GM23248 (cell line): ENCODE measurements around the gene SLC25A20. TPM values are rescaled to one million over a fixed set of nuclear protein-coding genes. Genes with fewer than 3 reads are reported as not detected.

Source experiments
- DNase-seq: peaks from one replicate; pipeline ENCODE4 v3.0.0-alpha.2; 2015
- H2AFZ ChIP-seq: fragments of 200-600 bp; sonication (generic); 2 replicates; pipeline ENCODE4 v1.6.1; 2016; ENCODE audit warnings: antibody characterized with exemption
- H3F3A ChIP-seq: fragments of 200-600 bp; sonication (generic); 2 replicates; pipeline ENCODE4 v1.6.1; 2016; ENCODE audit warnings: mild to moderate bottlenecking, antibody characterized with exemption, mixed run types; ENCODE audit not compliant: insufficient read depth
- H3K27ac ChIP-seq: fragments of 200-600 bp; sonication (generic); 2 replicates; pipeline ENCODE4 v1.5.1; 2016; ENCODE audit warnings: mild to moderate bottlenecking
- H3K27me3 ChIP-seq: fragments of 200-600 bp; sonication (generic); replicated peaks from 2 replicates; pipeline ENCODE4 v1.6.1; 2016; ENCODE audit warnings: mild to moderate bottlenecking; ENCODE audit not compliant: insufficient read depth
- H3K36me3 ChIP-seq: fragments of 200-600 bp; sonication (generic); 2 replicates; pipeline ENCODE4 v1.6.1; 2016; ENCODE audit warnings: low read depth, mild to moderate bottlenecking
- H3K4me1 ChIP-seq: fragments of 200-600 bp; sonication (generic); 2 replicates; pipeline ENCODE4 v1.6.1; 2016; ENCODE audit warnings: mild to moderate bottlenecking; ENCODE audit not compliant: insufficient read depth
- H3K4me2 ChIP-seq: fragments of 200-600 bp; sonication (generic); one replicate; pipeline ENCODE4 v1.6.1; 2016; ENCODE audit warnings: mild to moderate bottlenecking; ENCODE audit not compliant: unreplicated experiment
- H3K4me3 ChIP-seq: fragments of 200-600 bp; sonication (generic); 2 replicates; pipeline ENCODE4 v1.5.1; 2016; ENCODE audit warnings: mild to moderate bottlenecking
- H3K79me2 ChIP-seq: fragments of 200-600 bp; sonication (generic); 2 replicates; pipeline ENCODE4 v1.6.1; 2016; ENCODE audit warnings: mild to moderate bottlenecking; ENCODE audit not compliant: insufficient read depth
- H3K9ac ChIP-seq: fragments of 200-600 bp; sonication (generic); 2 replicates; pipeline ENCODE4 v1.6.1; 2016; ENCODE audit warnings: mild to moderate bottlenecking
- H3K9me2 ChIP-seq: fragments of 200-600 bp; sonication (generic); 2 replicates; pipeline ENCODE4 v1.6.1; 2016; ENCODE audit warnings: mixed run types, mild to moderate bottlenecking, moderate library complexity; ENCODE audit not compliant: insufficient read depth
- H3K9me3 ChIP-seq: fragments of 200-600 bp; sonication (generic); one replicate; pipeline ENCODE4 v1.6.1; 2017; ENCODE audit warnings: low read depth
- H4K20me1 ChIP-seq: fragments of 200-600 bp; sonication (generic); 2 replicates; pipeline ENCODE4 v1.6.0; 2016; ENCODE audit not compliant: insufficient read depth
- EZH2 ChIP-seq: fragments of 200-600 bp; sonication (generic); IDR thresholded peaks from 2 replicates; pipeline ENCODE4 v1.6.1; 2018; ENCODE audit warnings: antibody characterized with exemption, mild to moderate bottlenecking; ENCODE audit not compliant: insufficient read depth, poor library complexity, severe bottlenecking
- EZH2phosphoT487 ChIP-seq: fragments of 200-600 bp; sonication (generic); IDR thresholded peaks from 2 replicates; pipeline ENCODE4 v1.6.1; 2018; ENCODE audit warnings: antibody characterized with exemption, moderate library complexity, mild to moderate bottlenecking, low read depth; ENCODE audit not compliant: insufficient read depth
- WGBS, 2 experiments: methylation state at CpG; one replicate each; pipeline ENCODE4 v1.1.6; 2015 to 2017; ENCODE audit warnings: low lambda C conversion rate in 2 of 2, low coverage in 1 of 2; ENCODE audit errors: missing lambda C conversion rate in 2 of 2; 5-methylcytosine and 5-hydroxymethylcytosine counted together
- in situ Hi-C: fragments of 300-500 bp; cut with MboI; formaldehyde crosslinking; loops from 2 replicates; pipeline ENCODE4 v1.15.0; 2020
- polyA plus RNA-seq: library from polyadenylated mRNA; unstranded; fragments of >200 nt; fragmentation: Nextera tagmentation; extraction: Ambion mirVana; gene quantifications from 2 replicates; pipeline ENCODE4 v1.2.1, GENCODE V29; 2016
- total RNA-seq: library from RNA; depleted of rRNA; stranded (reverse); fragments of >200 nt; shearing (Covaris generic); gene quantifications from 2 replicates; pipeline ENCODE4 v1.2.3, GENCODE V29; 2014

SLC25A20 gene
- total and polyA plus RNA-seq, 2 experiments from 2014 or later, result 21.0 to 26.2 TPM

- TF ChIP-seq EZH2 (no peak), EZH2phosphoT487 (no peak)
- H4K20me1 ChIP-seq, result no peaks in the 10 kb centered on the region
- no peaks in the 10 kb centered on the region for H3K36me3 ChIP-seq
- DNase-seq, result peak; percentile 96
- in situ Hi-C loops, result no loop called here
- H2AFZ ChIP-seq, result peak within 1 kb of the TSS; percentile 98
- H3K4me3 ChIP-seq, result peak within 1 kb of the TSS; percentile 77
- 2 to 3% methylated on average over 36 to 49 of the region's 81 CpGs for WGBS, 2 experiments
- no peaks in the 10 kb centered on the region for H3K9me3 ChIP-seq
- H3K4me1 ChIP-seq, result peaks cover 21% of the 10 kb centered on the region
- no peaks in the 10 kb centered on the region for H3K9me2 ChIP-seq
- peak within 1 kb of the TSS; percentile 83 for H3K9ac ChIP-seq
- H3K27ac ChIP-seq, result peak within 1 kb of the TSS; percentile 78
- H3K4me2 ChIP-seq, result peak within 1 kb of the TSS; percentile 95
- peaks cover 7% of the 10 kb centered on the region for H3F3A ChIP-seq
- no peaks in the 10 kb centered on the region for H3K27me3 ChIP-seq
- peaks cover 33% of the 10 kb centered on the region for H3K79me2 ChIP-seq
These were observed 50.9 kb downstream of the SLC25A20 start, which contains the start of gene PRKAR2A for GRCh38 chr3:48847504-48848423. Gene PRKAR2A, minus strand, starts transcription at chr3:48847874. Its CDS starts 278 bp downstream, at chr3:48847596.

GRCh38 chr3:48847053-48847503 is 51.6 kb downstream of the SLC25A20 start:
- Histone ChIP-seq H3K9me2 (no peaks in the 10 kb centered on the region), H3K27ac (peak overlapping the region; percentile 78), H2AFZ (peak overlapping the region; percentile 98), H3K27me3 (no peaks in the 10 kb centered on the region), H3K4me3 (peak overlapping the region; percentile 77), H3K79me2 (peaks cover 40% of the 10 kb centered on the region), H3K36me3 (no peaks in the 10 kb centered on the region), H3K9me3 (no peaks in the 10 kb centered on the region), H3K4me2 (peak overlapping the region; percentile 95), H3K4me1 (peaks cover 21% of the 10 kb centered on the region), H3K9ac (peak overlapping the region; percentile 83), H3F3A (peaks cover 7% of the 10 kb centered on the region), H4K20me1 (no peaks in the 10 kb centered on the region)
- peak; percentile 93 for DNase-seq
- TF ChIP-seq EZH2phosphoT487 (no peak), EZH2 (no peak)
- in situ Hi-C loops, result no loop called here
- 1% methylated on average over 34 to 36 of the region's 42 CpGs for WGBS, 2 experiments

- Histone ChIP-seq H2AFZ (no peak overlapping the region), H3K9ac (0 out of 2 replicates have a peak overlapping the region, but pooled peaks have one; percentile 83), H3K27ac (no peak overlapping the region), H3K4me2 (peak overlapping the region; percentile 95), H3K27me3 (no peaks in the 10 kb centered on the region), H3K9me3 (no peaks in the 10 kb centered on the region), H3K4me1 (peaks cover 21% of the 10 kb centered on the region), H3K79me2 (peaks cover 58% of the 10 kb centered on the region), H3K4me3 (peak overlapping the region; percentile 77), H3K36me3 (no peaks in the 10 kb centered on the region), H3F3A (peaks cover 7% of the 10 kb centered on the region), H3K9me2 (no peaks in the 10 kb centered on the region), H4K20me1 (no peaks in the 10 kb centered on the region)
- WGBS, 2 experiments, result 15 to 27% methylated on average over 2 of the region's 2 CpGs
- in situ Hi-C loops, result no loop called here
- DNase-seq, result peak; percentile 54
- no peak for TF ChIP-seq EZH2
- TF ChIP-seq EZH2phosphoT487, result no peak
These were observed 53.5 kb downstream of the SLC25A20 start for GRCh38 chr3:48845170-48845569.

GRCh38 chr3:48837163-48837562 is 61.5 kb downstream of the SLC25A20 start:
- Histone ChIP-seq H3K27me3 (no peaks in the 10 kb centered on the region), H3K4me3 (no peak overlapping the region), H3K4me2 (no peak overlapping the region), H4K20me1 (no peaks in the 10 kb centered on the region), H3K36me3 (no peaks in the 10 kb centered on the region), H3K9me3 (no peaks in the 10 kb centered on the region), H3K9me2 (no peaks in the 10 kb centered on the region), H3K4me1 (no peaks in the 10 kb centered on the region), H3K9ac (no peak overlapping the region), H3F3A (no peaks in the 10 kb centered on the region), H2AFZ (no peak overlapping the region), H3K79me2 (peaks cover 98% of the 10 kb centered on the region), H3K27ac (no peak overlapping the region)
- WGBS, 2 experiments, result 60 to 68% methylated on average over 2 of the region's 2 CpGs
- no peak for DNase-seq
- TF ChIP-seq EZH2phosphoT487, result no peak
- no peak for TF ChIP-seq EZH2
- in situ Hi-C loops, result no loop called here
